Astrocyte of the cerebellum (primary cell): Measurements from ENCODE around the gene ACVR1.

Experiments
- DNase-seq: peaks from one replicate; pipeline ENCODE4 v3.0.0-alpha.2; 2011; ENCODE audit warnings: low read depth
- H3K4me3 ChIP-seq: 2 replicates; pipeline ENCODE4 v1.5.1; 2011; ENCODE audit warnings: mild to moderate bottlenecking, low read depth, low read length, moderate library complexity
- in situ Hi-C: cut with HindIII; loops from 2 replicates; pipeline ENCODE4 v1.10.0; 2017; ENCODE audit warnings: low sequenced_read_pairs
- TF ChIP-seq, protein P1 (sequence below): IDR thresholded peaks from 2 replicates; pipeline ENCODE4 v1.5.1; 2012; ENCODE audit warnings: low read length, low read depth, moderate library complexity, mild to moderate bottlenecking; ENCODE audit errors: missing control alignments

The ACVR1 gene

DNA sequence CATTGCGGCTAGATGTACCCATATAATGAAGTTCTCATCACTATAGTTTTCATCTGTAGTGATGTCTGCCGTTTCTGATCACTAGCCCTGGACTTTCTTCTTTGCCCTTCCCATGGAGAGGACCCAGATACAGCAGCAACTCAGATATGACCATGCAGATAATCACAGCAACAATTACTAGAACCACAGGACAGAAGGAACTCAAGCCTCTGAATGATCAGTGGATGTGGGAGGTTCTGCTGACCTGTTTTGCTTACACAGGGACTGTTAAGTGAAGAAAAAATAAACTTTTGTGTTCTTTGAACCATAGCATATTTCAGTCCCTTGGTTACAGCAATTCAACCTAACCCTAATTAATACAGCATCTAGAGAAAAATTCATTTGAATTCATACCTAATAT lies 62.7 kb downstream of the ACVR1 start:
- in situ Hi-C loops: no loop called here
- H3K4me3 ChIP-seq: no peak overlapping the region
- no peak for DNase-seq
- TF ChIP-seq, protein P1, sequence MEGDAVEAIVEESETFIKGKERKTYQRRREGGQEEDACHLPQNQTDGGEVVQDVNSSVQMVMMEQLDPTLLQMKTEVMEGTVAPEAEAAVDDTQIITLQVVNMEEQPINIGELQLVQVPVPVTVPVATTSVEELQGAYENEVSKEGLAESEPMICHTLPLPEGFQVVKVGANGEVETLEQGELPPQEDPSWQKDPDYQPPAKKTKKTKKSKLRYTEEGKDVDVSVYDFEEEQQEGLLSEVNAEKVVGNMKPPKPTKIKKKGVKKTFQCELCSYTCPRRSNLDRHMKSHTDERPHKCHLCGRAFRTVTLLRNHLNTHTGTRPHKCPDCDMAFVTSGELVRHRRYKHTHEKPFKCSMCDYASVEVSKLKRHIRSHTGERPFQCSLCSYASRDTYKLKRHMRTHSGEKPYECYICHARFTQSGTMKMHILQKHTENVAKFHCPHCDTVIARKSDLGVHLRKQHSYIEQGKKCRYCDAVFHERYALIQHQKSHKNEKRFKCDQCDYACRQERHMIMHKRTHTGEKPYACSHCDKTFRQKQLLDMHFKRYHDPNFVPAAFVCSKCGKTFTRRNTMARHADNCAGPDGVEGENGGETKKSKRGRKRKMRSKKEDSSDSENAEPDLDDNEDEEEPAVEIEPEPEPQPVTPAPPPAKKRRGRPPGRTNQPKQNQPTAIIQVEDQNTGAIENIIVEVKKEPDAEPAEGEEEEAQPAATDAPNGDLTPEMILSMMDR: no peak

DNA sequence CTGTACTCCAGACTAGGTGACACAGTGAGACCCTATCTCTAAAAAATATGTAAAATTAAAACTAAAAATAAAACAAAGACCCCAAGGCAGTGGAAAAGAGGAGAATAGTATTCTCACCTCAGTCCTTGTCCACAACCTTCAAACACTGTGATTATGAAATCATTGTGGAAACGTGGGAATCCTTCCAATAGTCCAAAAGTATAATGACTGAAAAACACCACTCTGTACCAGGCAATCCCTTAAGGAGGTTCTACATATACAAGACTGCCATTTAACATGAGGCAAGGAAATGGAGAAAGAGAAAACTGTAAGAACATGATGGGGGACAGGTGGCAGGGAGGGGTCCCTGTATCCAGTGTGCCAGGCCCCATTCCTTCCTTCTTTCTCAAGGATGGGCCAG lies 66.1 kb downstream of the ACVR1 start:
- TF ChIP-seq, protein P1: no peak
- in situ Hi-C loops: no loop called here
- no peak overlapping the region for H3K4me3 ChIP-seq
- DNase-seq: no peak

DNA sequence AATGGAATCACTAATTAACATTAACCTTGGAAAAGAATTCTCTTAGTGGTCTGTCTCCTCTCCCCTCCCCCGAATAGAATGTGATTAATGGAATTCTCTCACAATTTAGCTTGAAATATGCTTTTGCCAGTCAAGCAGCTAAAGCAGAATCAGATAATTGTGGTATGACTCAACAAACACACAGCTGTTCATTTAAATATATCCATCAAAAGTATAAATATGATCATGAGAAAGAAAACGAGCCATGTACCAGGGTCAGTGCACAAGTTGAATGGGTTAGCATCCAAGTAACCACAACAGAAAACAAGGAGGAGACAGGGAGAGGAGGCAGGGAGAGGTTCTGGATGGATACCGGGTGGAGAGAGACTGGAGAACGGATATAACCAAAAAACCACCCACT lies 66.9 kb downstream of the ACVR1 start:
- TF ChIP-seq, protein P1: no peak
- no peak overlapping the region for H3K4me3 ChIP-seq
- DNase-seq: peak; percentile 68
- in situ Hi-C loops: no loop called here

DNA sequence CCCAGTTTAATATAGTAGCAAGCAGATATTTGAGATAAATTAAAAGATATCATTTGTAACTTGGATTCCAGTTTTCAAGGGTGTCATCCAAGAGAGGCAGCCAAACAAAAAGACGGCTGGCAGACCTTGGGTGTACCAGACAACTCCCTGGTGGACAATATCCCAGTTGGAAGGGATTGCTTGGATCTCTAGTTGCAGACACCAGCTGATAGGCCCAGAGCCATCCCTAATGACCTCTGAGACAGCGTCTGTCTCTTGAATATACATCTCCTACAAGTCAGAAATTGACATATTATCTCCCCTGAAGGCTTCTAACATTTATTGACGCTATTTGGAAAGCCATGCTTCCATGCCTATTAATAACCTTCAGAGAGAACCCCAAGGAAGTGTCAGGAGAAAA lies 67.7 kb downstream of the ACVR1 start:
- TF ChIP-seq, protein P1: no peak
- no peak for DNase-seq
- in situ Hi-C loops: no loop called here
- H3K4me3 ChIP-seq: no peak overlapping the region

DNA sequence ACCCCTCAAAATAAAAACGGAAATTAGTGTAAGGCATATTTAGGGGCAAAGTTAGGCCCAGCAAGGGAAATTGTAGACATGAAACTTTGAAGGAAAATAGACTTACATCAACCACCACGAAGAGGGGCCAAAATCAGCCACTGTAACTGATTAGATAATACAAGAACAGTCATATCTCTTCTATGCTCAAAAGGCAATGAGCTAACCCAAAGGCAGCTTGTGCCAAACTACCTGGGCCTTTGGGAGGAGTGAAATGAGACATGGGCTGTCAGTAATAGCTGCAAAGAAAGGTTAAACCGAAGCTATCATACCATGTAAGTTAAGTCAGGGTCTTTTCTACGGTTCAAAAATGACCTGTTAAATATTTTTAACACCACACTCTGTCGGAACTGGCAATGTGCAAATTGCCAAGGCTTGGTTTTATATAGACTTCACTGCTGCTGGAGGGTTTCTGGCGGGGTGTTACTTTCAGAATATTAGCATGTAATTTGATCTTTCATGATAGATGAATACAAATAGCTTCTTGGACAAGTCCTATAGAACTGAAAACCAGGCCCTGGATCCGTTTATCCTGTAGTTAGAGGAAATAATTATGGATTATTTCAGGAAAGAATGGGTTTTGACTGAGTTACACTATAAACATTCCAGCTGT lies 69.6 kb downstream of the ACVR1 start:
- H3K4me3 ChIP-seq: no peak overlapping the region
- in situ Hi-C loops: no loop called here
- DNase-seq: no peak
- TF ChIP-seq, protein P1: no peak

DNA sequence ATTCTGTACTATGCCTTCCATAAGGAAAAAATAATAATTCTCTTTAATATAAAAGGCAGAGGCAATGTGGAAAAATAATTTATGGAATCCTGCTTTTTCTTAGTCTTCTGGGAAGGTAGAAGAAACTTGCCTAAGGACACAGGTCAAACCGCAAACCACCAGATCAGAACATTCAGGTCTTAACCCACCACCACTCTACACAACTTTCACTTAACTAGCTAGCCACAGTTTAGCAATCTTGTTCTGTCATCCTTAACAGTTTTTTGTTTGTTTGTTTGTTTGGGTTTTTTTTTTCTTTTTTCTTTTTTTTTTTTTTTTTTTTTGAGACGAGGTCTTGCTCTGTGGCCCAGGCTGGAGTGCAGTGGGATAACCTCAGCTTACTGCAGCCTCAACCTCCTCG lies 70.6 kb downstream of the ACVR1 start:
- in situ Hi-C loops: no loop called here
- no peak overlapping the region for H3K4me3 ChIP-seq
- no peak for DNase-seq
- TF ChIP-seq, protein P1: no peak

DNA sequence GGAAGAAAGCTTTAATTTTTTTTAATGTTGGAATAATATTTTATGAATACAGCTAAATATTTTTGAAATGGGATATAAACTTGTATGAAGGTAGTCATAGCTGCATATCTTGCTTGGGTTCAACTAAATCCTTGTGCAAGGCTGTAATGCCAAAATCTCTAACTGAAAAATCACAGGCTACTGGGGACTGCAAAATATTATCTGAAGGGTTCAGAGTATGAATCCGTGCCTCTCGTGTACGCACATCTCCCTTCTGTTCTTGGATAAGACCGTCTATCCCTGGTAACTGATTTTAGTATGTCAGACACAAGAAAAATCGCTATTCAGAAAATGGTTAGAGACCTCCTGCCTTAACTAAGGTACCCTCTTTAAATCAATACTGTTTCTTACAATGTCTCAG lies 71.8 kb downstream of the ACVR1 start:
- DNase-seq: no peak
- in situ Hi-C loops: no loop called here
- TF ChIP-seq, protein P1: no peak
- no peak overlapping the region for H3K4me3 ChIP-seq
